Heart right ventricle (tissue), 16 donors: ENCODE data around the gene PPM1L. TPM values are rescaled to one million over a fixed set of nuclear protein-coding genes. Genes with fewer than 3 reads are reported as not detected.

Experiments
- ATAC-seq, 8 donors: fragments of 200-7000 bp; cut with Tn5 transposase; one replicate each; pipeline ENCODE4 v1.9.1; 2020; ENCODE audit warnings: mild to moderate bottlenecking in 8 of 8, moderate library complexity in 8 of 8, moderate number of reproducible peaks in 1 of 8
- DNase-seq, 2 donors: peaks; one replicate each; pipeline ENCODE4 v3.0.0-alpha.2; 2020
- H3K27ac ChIP-seq, 10 donors: fragments of 200-600 bp; sonication (generic) in 2 of 10; one replicate each; pipeline versions ENCODE4 v1.5.0 to v1.8.0; 2020 to 2022; ENCODE audit warnings: mild to moderate bottlenecking in 3 of 10
- H3K27me3 ChIP-seq, 7 donors: fragments of 200-600 bp; one replicate each; pipeline ENCODE4 v1.8.0; 2021 to 2022; ENCODE audit warnings: mild to moderate bottlenecking in 2 of 7
- H3K36me3 ChIP-seq, 9 donors: fragments of 200-600 bp; sonication (generic) in 1 of 9; one replicate each; pipeline versions ENCODE4 v1.5.0 to v1.8.0; 2020 to 2022; ENCODE audit warnings: mild to moderate bottlenecking in 2 of 9
- H3K4me1 ChIP-seq, 9 donors: fragments of 200-600 bp; sonication (generic) in 1 of 9; one replicate each; pipeline versions ENCODE4 v1.5.0 to v1.8.0; 2020 to 2022; ENCODE audit warnings: mild to moderate bottlenecking in 4 of 9
- H3K4me3 ChIP-seq, 10 donors: fragments of 200-600 bp; sonication (generic) in 2 of 10; one replicate each; pipeline versions ENCODE4 v1.5.0 to v1.8.0; 2020 to 2022; ENCODE audit warnings: mild to moderate bottlenecking in 7 of 10, moderate library complexity in 2 of 10
- H3K9me3 ChIP-seq, 11 donors: fragments of 200-600 bp in 10 of 11; sonication (generic) in 2 of 11; one replicate each; pipeline versions ENCODE4 v1.5.0 to v1.8.0; 2013 to 2022; ENCODE audit warnings: mild to moderate bottlenecking in 2 of 11, control low read depth in 1 of 11, moderate library complexity in 1 of 11
- CTCF ChIP-seq, 9 donors: fragments of 200-600 bp; sonication (generic) in 2 of 9; IDR thresholded peaks; one replicate each; pipeline versions ENCODE4 v1.5.0 to v1.8.0; 2021 to 2022; ENCODE audit warnings: antibody characterized with exemption in 9 of 9, mild to moderate bottlenecking in 5 of 9, moderate library complexity in 1 of 9
- WGBS, 2 donors: extraction: QIAGEN DNeasy Blood & Tissue Kit; methylation state at CpG; one replicate each; pipeline ENCODE4 v1.1.7; 2013; ENCODE audit warnings: inconsistent platforms in 1 of 2; 5-methylcytosine and 5-hydroxymethylcytosine counted together
- intact Hi-C, 10 donors: fragments of 100-400 bp; cut with DNase I; formaldehyde crosslinking; loops; one replicate each; pipeline versions ENCODE4 v1.11.1 to v1.14.2; 2022
- polyA plus RNA-seq, 2 donors: library from polyadenylated mRNA; stranded (reverse); fragments of 200-250 nt; gene quantifications; one replicate each; pipeline ENCODE4 v1.2.3, GENCODE V29; 2013
- total RNA-seq, 10 donors: library from RNA; stranded (reverse); fragmentation: NEBNext Ultra II Directional in 3 of 10; extraction: Animal tissue kit (Norgen Biotek cat#: 25700) in 3 of 10; gene quantifications; one replicate each; pipeline versions ENCODE4 v1.2.1 to v1.2.4, GENCODE V29; 2021 to 2023
- donor health status: Arrhythmogenic right ventricular cardiomyopathy.
- donor health status: ischemic (EF 13 %, LVEDD 7.1; RV severe dilation, severe dysfunction).
- donor health status: healthy with polysubstance abuse.
- donor health status: DM: no; HTN: yes; CAD: no.
- donor health status: DM: no; HTN: no; CAD: no.
- donor health status: ischemic (EF 25% LVEDD 6.9; RV normal size, moderate dysfunction).
- donor health status: ischemic (EF 25% LVEDD 5.7; RV mildly dilated, moderate dysfunction).
- donor health status: healthy.
- donor health status: DM: yes; HTN: yes; CAD: no.
- donor health status: Ischemic cardiomyopathy.
- donor health status: ischemic (EF 35%, LVEDD 5.7; RV mildly dilated, moderate dysfunction).
- donor health status: nonischemic (EF 11% LVEDD 7.7; RV severe dilation, severe dysfunction).
- donor health status: DM: yes; HTN: yes; CAD: no.
- donor health status: PGD.
- donor health status: ischemic (EF 29% LVEDD 5.4; RV normal size, mild dysfunction).
- donor health status: nonischemic (EF 23%, LVEDD 6.1; RV moderate dilation, normal function).

The PPM1L gene
- total and polyA plus RNA-seq, 12 donors, result 4.4 to 55.5 (median 37.7) TPM

GRCh38 chr3:160842021-160843005 lies 86.3 kb downstream of the PPM1L start:
- H3K36me3 ChIP-seq, result no peaks in the 10 kb centered on the region
- TF ChIP-seq CTCF (IDR thresholded peaks at IDR 0.05), result no peak

DNA sequence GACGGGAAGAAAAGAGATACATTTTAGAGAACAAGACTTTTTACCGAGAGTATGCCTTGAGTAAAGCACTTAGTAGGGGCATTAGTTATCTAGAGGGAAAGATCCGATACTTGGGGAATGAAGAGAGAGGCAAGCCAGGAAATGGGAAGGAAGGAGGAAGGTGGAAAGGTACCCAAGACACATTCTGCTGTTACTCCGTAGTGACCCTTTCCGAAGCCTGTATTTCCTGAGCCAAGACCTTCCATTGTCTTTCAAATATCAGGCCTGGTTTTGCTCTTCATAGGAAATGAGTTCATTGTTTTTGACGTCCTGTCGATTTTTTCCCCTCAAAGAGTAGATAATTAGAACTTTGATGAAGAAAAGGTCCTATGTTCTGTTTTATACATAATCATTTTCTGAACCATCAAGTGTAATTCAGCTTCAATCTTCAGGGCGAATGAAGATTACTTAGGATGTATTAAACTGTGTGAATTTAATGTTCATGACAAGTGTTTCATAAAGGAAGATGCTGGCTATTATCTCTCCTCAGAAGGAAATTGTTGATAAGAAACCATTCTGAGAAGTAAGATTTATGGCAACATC lies 95.7 kb downstream of the PPM1L start:
- no peaks in the 10 kb centered on the region for H3K27me3 ChIP-seq
- no peak for TF ChIP-seq CTCF (IDR thresholded peaks at IDR 0.05)
- peaks cover 0 to 4% (median 0%) of the 10 kb centered on the region in 11 donors for H3K9me3 ChIP-seq
- H3K4me1 ChIP-seq, result peaks cover 0 to 6% (median 0%) of the 10 kb centered on the region in 9 donors
- H3K4me3 ChIP-seq, result no peak overlapping the region
- intact Hi-C loops, result no loop called here
- no peak overlapping the region for H3K27ac ChIP-seq
- 66 to 74% methylated on average over 8 of the region's 8 CpGs for WGBS, 2 donors
- H3K36me3 ChIP-seq, result no peaks in the 10 kb centered on the region
- DNase-seq (no peak), ATAC-seq (no peak)

More at GRCh38 chr3:160842021-160843005, 86.3 kb downstream of the PPM1L start:
- Histone ChIP-seq H3K9me3 (peaks cover 0 to 10% (median 0%) of the 10 kb centered on the region in 11 donors), H3K4me3 (no peak overlapping the region), H3K27me3 (no peaks in the 10 kb centered on the region), H3K4me1 (peaks cover 0 to 26% (median 9%) of the 10 kb centered on the region in 9 donors), H3K27ac (peak overlapping the region in 2 of 10 donors; percentile 8 to 29)
- 60 to 65% methylated on average over 3 of the region's 3 CpGs for WGBS, 2 donors
- ATAC-seq (peak in 1 of 8 donors; percentile 22), DNase-seq (no peak)
- intact Hi-C loops, result no loop called here

DNA sequence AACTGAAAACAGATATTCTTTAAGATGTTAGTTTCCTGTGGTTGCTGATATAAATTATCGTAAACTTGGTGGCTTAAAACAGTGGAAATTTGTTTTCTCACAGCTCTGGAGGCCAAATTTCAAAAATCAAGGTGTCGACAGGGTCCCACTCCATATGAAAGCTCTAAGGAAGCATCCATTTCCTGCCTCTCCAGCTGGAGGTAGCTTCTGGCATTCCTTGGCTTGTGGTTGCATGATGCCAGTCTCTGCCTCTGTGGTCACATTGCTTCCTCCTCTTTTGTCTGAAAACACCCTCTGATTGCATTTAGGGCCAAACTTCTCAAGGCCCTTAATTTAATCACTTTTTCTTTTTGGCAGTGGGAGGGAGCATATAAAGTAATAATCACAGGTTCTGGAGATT lies 96.8 kb downstream of the PPM1L start:
- DNase-seq, result no peak
- peaks cover 0 to 4% (median 0%) of the 10 kb centered on the region in 11 donors for H3K9me3 ChIP-seq
- intact Hi-C loops, result no loop called here
- no peak for TF ChIP-seq CTCF (IDR thresholded peaks at IDR 0.05)
- H3K4me3 ChIP-seq, result no peak overlapping the region
- H3K4me1 ChIP-seq, result no peaks in the 10 kb centered on the region
- H3K27me3 ChIP-seq, result no peaks in the 10 kb centered on the region
- no peaks in the 10 kb centered on the region for H3K36me3 ChIP-seq
- ATAC-seq, result no peak
- WGBS, 2 donors, result 88 to 89% methylated on average over 2 of the region's 2 CpGs
- H3K27ac ChIP-seq, result no peak overlapping the region

DNA sequence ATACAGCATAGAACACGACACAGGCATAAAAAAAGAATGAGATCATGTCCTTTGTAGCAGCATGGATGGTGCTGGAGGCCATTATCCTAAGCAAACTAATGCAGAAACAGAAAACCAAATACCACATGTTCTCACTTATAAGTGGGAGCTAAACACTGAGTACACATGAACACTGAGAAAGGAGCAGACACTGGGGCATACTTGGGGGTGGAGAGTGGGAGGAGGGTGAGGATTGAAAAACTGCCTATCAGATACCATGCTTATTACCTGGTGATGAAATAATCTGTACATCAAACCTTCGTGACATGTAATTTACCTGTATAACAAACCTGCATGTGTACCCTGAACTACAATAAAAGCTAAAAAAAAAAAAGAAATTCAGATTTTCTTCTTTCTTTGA lies 100.4 kb downstream of the PPM1L start:
- Histone ChIP-seq H3K4me3 (no peak overlapping the region), H3K9me3 (peaks cover 0 to 4% (median 0%) of the 10 kb centered on the region in 11 donors), H3K27ac (no peak overlapping the region), H3K36me3 (no peaks in the 10 kb centered on the region), H3K27me3 (no peaks in the 10 kb centered on the region), H3K4me1 (peaks cover 0 to 6% (median 0%) of the 10 kb centered on the region in 9 donors)
- no peak for TF ChIP-seq CTCF (IDR thresholded peaks at IDR 0.05)
- DNase-seq, result no peak
- intact Hi-C loops, result no loop called here
- no peak for ATAC-seq
- WGBS, 2 donors, result 92% methylated on average over 2 of the region's 2 CpGs
